Measurements from ENCODE around the gene LZTR1. TPM values are rescaled to one million over a fixed set of nuclear protein-coding genes. Genes with fewer than 3 reads are reported as not detected.

The LZTR1 gene
- total and polyA plus RNA-seq, 10 of the 15 experiments (the other 5 are each of a cell fraction or from before 2014, with no cell fraction given) = 0.82 to 50.3 (median 19.3) TPM

DNA sequence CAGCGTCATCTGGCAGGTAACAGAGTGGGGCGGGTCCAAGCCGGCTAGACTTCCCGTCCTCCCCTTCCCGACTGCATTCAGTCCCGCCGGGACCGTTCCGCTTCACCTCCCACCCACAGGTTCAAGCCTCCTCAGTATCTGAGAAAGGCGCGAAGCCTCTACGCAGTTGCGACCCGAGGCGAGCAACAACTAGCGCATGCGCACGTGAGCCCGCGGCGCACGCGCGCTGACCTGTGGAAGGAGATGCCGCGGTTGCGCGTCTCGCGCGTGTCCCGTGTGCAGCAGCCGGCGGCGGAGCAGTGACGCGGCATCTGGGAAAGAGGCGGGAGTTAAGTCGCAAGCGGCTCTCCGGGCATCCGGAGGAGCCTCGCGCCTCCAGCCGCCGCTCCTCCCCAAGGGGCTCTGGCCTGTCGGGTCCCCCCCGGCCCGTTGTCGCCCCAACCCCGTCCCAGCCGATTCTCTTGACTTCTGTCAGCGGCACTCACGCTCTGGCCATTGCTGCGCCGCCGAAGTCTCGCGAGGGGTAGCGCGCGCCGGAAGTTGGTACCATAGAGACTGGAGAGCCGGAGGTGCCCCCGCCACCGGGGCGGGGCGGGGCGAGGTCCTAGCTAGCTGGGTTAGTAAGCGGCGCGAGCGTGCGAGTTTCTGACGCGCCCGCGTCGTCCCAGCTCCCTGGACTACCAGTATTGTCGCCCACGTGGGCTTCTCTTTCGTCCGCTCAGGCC, 19.7 kb downstream of the LZTR1 start, which contains the start of gene THAP7 (continued):
- TF ChIP-seq EGR1 (IDR thresholded peaks at IDR 0.05; ENCODE audit: borderline replicate concordance in 1 of 2, low read depth in 2 of 2, low read length in 2 of 2) = 0 out of 3 replicates have a peak, but pooled peaks of 1 of the 2 experiments have one; percentile 36
- TF ChIP-seq ASH2L (IDR thresholded peaks at IDR 0.05; ENCODE audit: borderline replicate concordance, low read depth) = no peak
- no peak for TF ChIP-seq ZBTB11 (CRISPR knock-in tag; IDR thresholded peaks at IDR 0.05)
- TF ChIP-seq ZNF24 (IDR thresholded peaks at IDR 0.05) = no peak
- TF ChIP-seq PAX5 (IDR thresholded peaks at IDR 0.05; ENCODE audit: borderline replicate concordance, low read depth, low read length) = peak; percentile 96
- TF ChIP-seq CHD4 (IDR thresholded peaks at IDR 0.05) = no peak
- peak; percentile 83 for TF ChIP-seq ELK1 (IDR thresholded peaks at IDR 0.05; ENCODE audit: low read depth, low read length)
- no peak for TF ChIP-seq SREBF1 (IDR thresholded peaks at IDR 0.05; ENCODE audit: low read length)
- TF ChIP-seq ZSCAN29 (IDR thresholded peaks at IDR 0.05) = no peak
- TF ChIP-seq TCF3 (IDR thresholded peaks at IDR 0.05; ENCODE audit: borderline replicate concordance, insufficient read depth, low read depth, low read length) = no peak; the same call in 1 of the 2 replicates
- no peak for TF ChIP-seq IRF3 (IDR thresholded peaks at IDR 0.05)
- no peak for TF ChIP-seq ZNF217 (IDR thresholded peaks at IDR 0.05)
- no peak for TF ChIP-seq PRDM15 (CRISPR knock-in tag; IDR thresholded peaks at IDR 0.05)
- TF ChIP-seq ZBTB40 (IDR thresholded peaks at IDR 0.05; ENCODE audit: borderline replicate concordance) = peak; percentile 86
- TF ChIP-seq NFXL1 (IDR thresholded peaks at IDR 0.05; ENCODE audit: borderline replicate concordance) = no peak
- no peak for TF ChIP-seq SREBF2 (IDR thresholded peaks at IDR 0.05; ENCODE audit: low read length)
